ENCODE results near the gene STOM. TPM values are rescaled to one million over a fixed set of nuclear protein-coding genes. Genes with fewer than 3 reads are reported as not detected.

Gene STOM
- total RNA-seq, 1 experiment from 2014 or later, result 33.1 TPM

DNA sequence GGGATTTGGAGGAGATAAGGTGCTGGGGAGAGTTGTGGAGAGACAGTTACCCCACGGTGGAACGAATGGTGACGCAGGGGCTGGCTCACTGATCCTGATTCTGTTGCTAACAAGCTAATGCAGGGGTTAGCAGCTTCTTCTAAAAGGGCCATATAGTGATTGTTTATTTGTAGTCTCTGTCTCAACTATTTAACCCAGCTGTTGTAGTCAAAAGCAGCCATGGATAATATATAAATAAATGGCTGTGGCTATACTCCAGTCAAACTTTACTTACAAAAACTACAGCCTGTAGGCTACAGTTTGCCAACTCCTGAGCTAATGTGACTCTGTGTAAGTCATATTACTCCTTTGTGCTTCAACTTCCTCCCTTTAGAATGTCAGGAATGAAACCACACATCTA, 21.8 kb downstream of the STOM start:
- no peaks in the 10 kb centered on the region for H3K36me3 Mint-ChIP-seq (ENCODE audit: insufficient read depth, unreplicated experiment)
- H3K4me1 Mint-ChIP-seq (ENCODE audit: low read depth, unreplicated experiment), result no peaks in the 10 kb centered on the region
- H3K4me3 Mint-ChIP-seq (ENCODE audit: unreplicated experiment), result no peak overlapping the region
- intact Hi-C loops (cut with micrococcal nuclease; ENCODE audit: unreplicated experiment), result no loop called here
- no peaks in the 10 kb centered on the region for H3K9me3 ChIP-seq
- H3K4me1 ChIP-seq, result no peaks in the 10 kb centered on the region
- no peak overlapping the region for H3K27ac Mint-ChIP-seq (ENCODE audit: unreplicated experiment)
- ChIA-PET CTCF (no interaction called here), POLR2A (no interaction called here)
- no peak for DNase-seq
- no peak overlapping the region for H3K4me3 ChIP-seq (ENCODE audit: low read depth, low read length)
- no peaks in the 10 kb centered on the region for H3K27me3 Mint-ChIP-seq (ENCODE audit: insufficient read depth, unreplicated experiment)
- TF ChIP-seq, protein P1, sequence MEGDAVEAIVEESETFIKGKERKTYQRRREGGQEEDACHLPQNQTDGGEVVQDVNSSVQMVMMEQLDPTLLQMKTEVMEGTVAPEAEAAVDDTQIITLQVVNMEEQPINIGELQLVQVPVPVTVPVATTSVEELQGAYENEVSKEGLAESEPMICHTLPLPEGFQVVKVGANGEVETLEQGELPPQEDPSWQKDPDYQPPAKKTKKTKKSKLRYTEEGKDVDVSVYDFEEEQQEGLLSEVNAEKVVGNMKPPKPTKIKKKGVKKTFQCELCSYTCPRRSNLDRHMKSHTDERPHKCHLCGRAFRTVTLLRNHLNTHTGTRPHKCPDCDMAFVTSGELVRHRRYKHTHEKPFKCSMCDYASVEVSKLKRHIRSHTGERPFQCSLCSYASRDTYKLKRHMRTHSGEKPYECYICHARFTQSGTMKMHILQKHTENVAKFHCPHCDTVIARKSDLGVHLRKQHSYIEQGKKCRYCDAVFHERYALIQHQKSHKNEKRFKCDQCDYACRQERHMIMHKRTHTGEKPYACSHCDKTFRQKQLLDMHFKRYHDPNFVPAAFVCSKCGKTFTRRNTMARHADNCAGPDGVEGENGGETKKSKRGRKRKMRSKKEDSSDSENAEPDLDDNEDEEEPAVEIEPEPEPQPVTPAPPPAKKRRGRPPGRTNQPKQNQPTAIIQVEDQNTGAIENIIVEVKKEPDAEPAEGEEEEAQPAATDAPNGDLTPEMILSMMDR (IDR thresholded peaks at IDR 0.05; ENCODE audit: insufficient read depth in 1 of 2, low read depth in 1 of 2, low read length in 1 of 2, severe bottlenecking in 1 of 2, unreplicated experiment in 1 of 2), result no peak
- no peaks in the 10 kb centered on the region for H3K36me3 ChIP-seq (ENCODE audit: control insufficient read depth, insufficient read depth, low read length)
- H3K9me3 Mint-ChIP-seq (ENCODE audit: unreplicated experiment), result no peaks in the 10 kb centered on the region
- no peaks in the 10 kb centered on the region for H3K27me3 ChIP-seq (replicated peaks; ENCODE audit: control insufficient read depth, insufficient read depth, low read length)
- BruUV-seq (replicated peaks), result no TSS peak

DNA sequence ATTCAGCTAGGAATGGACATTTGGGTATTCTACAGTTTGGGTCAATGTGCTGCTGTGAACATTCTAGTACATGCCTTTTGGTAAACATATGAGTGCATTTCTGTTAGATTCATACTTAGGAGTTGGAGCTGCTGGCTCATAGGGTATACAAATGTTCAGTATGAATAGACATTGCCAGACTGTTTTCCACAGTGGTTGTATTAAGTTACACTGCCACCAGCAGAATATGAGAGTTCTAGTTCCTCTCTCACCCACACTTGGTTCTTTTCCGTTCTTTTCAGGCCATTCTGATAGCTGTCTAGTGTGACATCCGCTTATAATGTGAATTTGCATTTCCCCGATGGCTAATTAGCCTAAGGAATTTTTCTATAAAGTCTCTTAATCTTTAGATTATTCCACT, 25.0 kb downstream of the STOM start:
- Mint-ChIP-seq H3K4me1 (ENCODE audit: low read depth, unreplicated experiment) (no peaks in the 10 kb centered on the region), H3K27ac (ENCODE audit: unreplicated experiment) (no peak overlapping the region), H3K9me3 (ENCODE audit: unreplicated experiment) (no peaks in the 10 kb centered on the region), H3K4me3 (ENCODE audit: unreplicated experiment) (no peak overlapping the region), H3K36me3 (ENCODE audit: insufficient read depth, unreplicated experiment) (no peaks in the 10 kb centered on the region), H3K27me3 (ENCODE audit: insufficient read depth, unreplicated experiment) (no peaks in the 10 kb centered on the region)
- Histone ChIP-seq H3K4me1 (no peaks in the 10 kb centered on the region), H3K9me3 (no peaks in the 10 kb centered on the region), H3K36me3 (ENCODE audit: control insufficient read depth, insufficient read depth, low read length) (no peaks in the 10 kb centered on the region), H3K27me3 (replicated peaks; ENCODE audit: control insufficient read depth, insufficient read depth, low read length) (no peaks in the 10 kb centered on the region), H3K4me3 (ENCODE audit: low read depth, low read length) (no peak overlapping the region)
- intact Hi-C loops (cut with micrococcal nuclease; ENCODE audit: unreplicated experiment), result no loop called here
- POLR2A ChIA-PET, result no interaction called here
- no TSS peak for BruUV-seq (replicated peaks)
- CTCF ChIA-PET, result no interaction called here
- TF ChIP-seq, protein P1 (IDR thresholded peaks at IDR 0.05; ENCODE audit: insufficient read depth in 1 of 2, low read depth in 1 of 2, low read length in 1 of 2, severe bottlenecking in 1 of 2, unreplicated experiment in 1 of 2), result no peak
- DNase-seq, result no peak

DNA sequence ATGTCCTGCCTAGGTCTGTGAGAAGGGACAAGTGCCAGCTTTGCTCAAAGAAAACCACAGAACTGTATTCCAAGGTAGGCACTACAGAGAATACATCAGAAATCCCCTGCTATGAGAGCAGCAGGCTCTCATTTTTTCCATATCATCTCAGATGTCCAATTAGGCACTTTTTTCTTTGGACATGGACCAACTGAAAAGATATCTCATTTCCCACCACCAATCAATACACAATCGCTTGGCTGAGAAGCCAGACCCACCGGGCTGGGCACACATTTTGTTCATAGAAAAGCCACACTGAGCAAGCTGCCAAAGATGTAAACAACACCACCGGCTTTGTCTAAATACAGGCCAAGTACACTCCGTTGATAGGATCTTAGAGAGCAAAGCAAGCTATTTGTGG, 25.9 kb downstream of the STOM start:
- no TSS peak for BruUV-seq (replicated peaks)
- no peak for DNase-seq
- Histone ChIP-seq H3K27me3 (replicated peaks; ENCODE audit: control insufficient read depth, insufficient read depth, low read length) (no peaks in the 10 kb centered on the region), H3K9me3 (no peaks in the 10 kb centered on the region), H3K36me3 (ENCODE audit: control insufficient read depth, insufficient read depth, low read length) (no peaks in the 10 kb centered on the region), H3K4me3 (ENCODE audit: low read depth, low read length) (no peak overlapping the region), H3K4me1 (no peaks in the 10 kb centered on the region)
- CTCF ChIA-PET, result no interaction called here
- H3K27me3 Mint-ChIP-seq (ENCODE audit: insufficient read depth, unreplicated experiment), result no peaks in the 10 kb centered on the region
- H3K4me3 Mint-ChIP-seq (ENCODE audit: unreplicated experiment), result no peak overlapping the region
- no peaks in the 10 kb centered on the region for H3K36me3 Mint-ChIP-seq (ENCODE audit: insufficient read depth, unreplicated experiment)
- H3K4me1 Mint-ChIP-seq (ENCODE audit: low read depth, unreplicated experiment), result no peaks in the 10 kb centered on the region
- no peak overlapping the region for H3K27ac Mint-ChIP-seq (ENCODE audit: unreplicated experiment)
- POLR2A ChIA-PET, result no interaction called here
- intact Hi-C loops (cut with micrococcal nuclease; ENCODE audit: unreplicated experiment), result no loop called here
- H3K9me3 Mint-ChIP-seq (ENCODE audit: unreplicated experiment), result no peaks in the 10 kb centered on the region
- TF ChIP-seq, protein P1 (IDR thresholded peaks at IDR 0.05; ENCODE audit: insufficient read depth in 1 of 2, low read depth in 1 of 2, low read length in 1 of 2, severe bottlenecking in 1 of 2, unreplicated experiment in 1 of 2), result no peak
